HEK293 (cell line): ENCODE results near the gene TST.

ENCODE experiments used
- CTCF ChIA-PET: fragments of 350-600 bp; formaldehyde crosslinking; extraction: SDS; loops from one replicate; lab custom pipeline; 2021; ENCODE audit warnings: antibody characterized with exemption; lab: Yijun Ruan, JAX
- POLR2A ChIA-PET: fragments of 300-600 bp; formaldehyde crosslinking; extraction: SDS; loops from one replicate; lab custom pipeline; 2020; ENCODE audit warnings: antibody characterized with exemption, inconsistent platforms; lab: Yijun Ruan, JAX
- H3K27ac ChIP-seq: fragments of 200-500 bp; sonication (Bioruptor generic); 2 replicates; pipeline ENCODE4 v1.5.1; 2014; ENCODE audit warnings: low read depth, low read length, control low read depth, inconsistent platforms; ENCODE audit errors: extremely low read depth
- H3K36me3 ChIP-seq, 2 experiments: fragments of 200-500 bp in 1 of 2; sonication (Bioruptor generic) in 1 of 2; 1 replicate in 1 of 2; 2 replicates in 1 of 2; pipeline ENCODE4 v1.5.1; 2014 to 2017; ENCODE audit warnings: inconsistent platforms in 2 of 2, low read length in 2 of 2; ENCODE audit not compliant: control insufficient read depth in 2 of 2, insufficient read depth in 1 of 2
- H3K4me1 ChIP-seq: fragments of 200-500 bp; sonication (Bioruptor generic); 2 replicates; pipeline ENCODE4 v1.5.1; 2014; ENCODE audit warnings: mild to moderate bottlenecking, low read length, inconsistent platforms; ENCODE audit not compliant: control insufficient read depth, insufficient read depth
- H3K4me3 ChIP-seq: 2 replicates; pipeline ENCODE4 v1.5.1; 2011; ENCODE audit warnings: low read depth, mild to moderate bottlenecking, control low read depth, low read length, moderate library complexity
- H3K9me3 ChIP-seq: fragments of 200-500 bp; sonication (Bioruptor generic); 2 replicates; pipeline ENCODE4 v1.5.1; 2014; ENCODE audit warnings: low read depth, low read length, inconsistent platforms; ENCODE audit not compliant: control insufficient read depth, insufficient read depth
- EGR2 ChIP-seq: fragments of 450-650 bp; formaldehyde crosslinking; IDR thresholded peaks from 2 replicates; pipeline ENCODE4 v1.5.1; 2016; ENCODE audit warnings: low read depth, missing biosample characterization, missing genetic modification characterization
- REPIN1 ChIP-seq: fragments of 450-650 bp; formaldehyde crosslinking; IDR thresholded peaks from 2 replicates; pipeline ENCODE4 v1.5.1; 2017; ENCODE audit warnings: missing biosample characterization, missing genetic modification characterization, low read depth
- SCRT1 ChIP-seq: fragments of 450-650 bp; formaldehyde crosslinking; IDR thresholded peaks from 2 replicates; pipeline ENCODE4 v1.5.1; 2016; ENCODE audit warnings: missing biosample characterization, missing genetic modification characterization, borderline replicate concordance
- ZEB2 ChIP-seq: fragments of 450-650 bp; formaldehyde crosslinking; IDR thresholded peaks from 2 replicates; pipeline ENCODE4 v1.5.1; 2016; ENCODE audit warnings: missing biosample characterization, missing genetic modification characterization
- ZFHX2 ChIP-seq: fragments of 450-650 bp; formaldehyde crosslinking; conservative IDR thresholded peaks from 2 replicates; pipeline ENCODE4 v1.5.1; 2016; ENCODE audit warnings: missing biosample characterization, missing genetic modification characterization
- ZNF175 ChIP-seq: fragments of 450-650 bp; formaldehyde crosslinking; IDR thresholded peaks from 2 replicates; pipeline ENCODE4 v1.5.1; 2016; ENCODE audit warnings: missing biosample characterization, missing genetic modification characterization
- ZNF202 ChIP-seq: fragments of 450-650 bp; formaldehyde crosslinking; IDR thresholded peaks from 2 replicates; pipeline ENCODE4 v1.5.1; 2016; ENCODE audit warnings: missing biosample characterization, missing genetic modification characterization, borderline replicate concordance
- ZNF211 ChIP-seq: fragments of 450-650 bp; formaldehyde crosslinking; IDR thresholded peaks from 2 replicates; pipeline ENCODE4 v1.5.1; 2016; ENCODE audit warnings: low read depth, missing biosample characterization, missing genetic modification characterization
- ZNF274 ChIP-seq, 2 experiments: fragments of 200-500 bp in 1 of 2; fragments of 450-650 bp in 1 of 2; sonication (Bioruptor generic) in 1 of 2; formaldehyde crosslinking in 1 of 2; IDR thresholded peaks; 2 replicates each; pipeline versions ENCODE4 v1.5.1 to v1.6.1; 2014 to 2016; ENCODE audit warnings: borderline replicate concordance in 1 of 2, inconsistent platforms in 1 of 2, low read length in 1 of 2, missing biosample characterization in 1 of 2, missing genetic modification characterization in 1 of 2
- ZNF449 ChIP-seq: fragments of 450-650 bp; formaldehyde crosslinking; IDR thresholded peaks from 2 replicates; pipeline ENCODE4 v1.5.1; 2017; ENCODE audit warnings: missing biosample characterization, mild to moderate bottlenecking, missing genetic modification characterization, moderate library complexity
- ZNF521 ChIP-seq: fragments of 450-650 bp; formaldehyde crosslinking; IDR thresholded peaks from 2 replicates; pipeline ENCODE4 v1.5.1; 2017; ENCODE audit warnings: missing biosample characterization, mild to moderate bottlenecking, missing genetic modification characterization
- ZSCAN4 ChIP-seq: fragments of 450-650 bp; formaldehyde crosslinking; IDR thresholded peaks from 2 replicates; pipeline ENCODE4 v1.5.1; 2017; ENCODE audit warnings: missing biosample characterization, missing genetic modification characterization
- TF ChIP-seq, protein P1 (sequence below): fragments of 450-650 bp; formaldehyde crosslinking; IDR thresholded peaks from 2 replicates; pipeline ENCODE4 v1.5.1; 2016; ENCODE audit warnings: missing biosample characterization, missing genetic modification characterization
- TF ChIP-seq, protein P2 (sequence below): fragments of 450-650 bp; formaldehyde crosslinking; IDR thresholded peaks from 2 replicates; pipeline ENCODE4 v1.5.1; 2016; ENCODE audit warnings: missing biosample characterization, missing genetic modification characterization

TST gene

GRCh38 chr22:36982136-36982535 lies 37.1 kb downstream of the TST start:
- H3K4me3 ChIP-seq = no peak overlapping the region
- H3K4me1 ChIP-seq = no peaks in the 10 kb centered on the region
- TF ChIP-seq ZNF211 (no peak), ZNF274 (IDR thresholded peaks at IDR 0.05; ENCODE audit: low read length) (no peak), ZNF274 (tag by site-specific recombination; IDR thresholded peaks at IDR 0.05; ENCODE audit: borderline replicate concordance) (no peak), ZNF449 (tag by site-specific recombination) (no peak)
- TF ChIP-seq, protein P1, sequence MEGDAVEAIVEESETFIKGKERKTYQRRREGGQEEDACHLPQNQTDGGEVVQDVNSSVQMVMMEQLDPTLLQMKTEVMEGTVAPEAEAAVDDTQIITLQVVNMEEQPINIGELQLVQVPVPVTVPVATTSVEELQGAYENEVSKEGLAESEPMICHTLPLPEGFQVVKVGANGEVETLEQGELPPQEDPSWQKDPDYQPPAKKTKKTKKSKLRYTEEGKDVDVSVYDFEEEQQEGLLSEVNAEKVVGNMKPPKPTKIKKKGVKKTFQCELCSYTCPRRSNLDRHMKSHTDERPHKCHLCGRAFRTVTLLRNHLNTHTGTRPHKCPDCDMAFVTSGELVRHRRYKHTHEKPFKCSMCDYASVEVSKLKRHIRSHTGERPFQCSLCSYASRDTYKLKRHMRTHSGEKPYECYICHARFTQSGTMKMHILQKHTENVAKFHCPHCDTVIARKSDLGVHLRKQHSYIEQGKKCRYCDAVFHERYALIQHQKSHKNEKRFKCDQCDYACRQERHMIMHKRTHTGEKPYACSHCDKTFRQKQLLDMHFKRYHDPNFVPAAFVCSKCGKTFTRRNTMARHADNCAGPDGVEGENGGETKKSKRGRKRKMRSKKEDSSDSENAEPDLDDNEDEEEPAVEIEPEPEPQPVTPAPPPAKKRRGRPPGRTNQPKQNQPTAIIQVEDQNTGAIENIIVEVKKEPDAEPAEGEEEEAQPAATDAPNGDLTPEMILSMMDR (tag by site-specific recombination) = no peak
- H3K9me3 ChIP-seq = no peaks in the 10 kb centered on the region
- ChIA-PET POLR2A (no interaction called here), CTCF (interaction anchor here (0.6 to 10.3 kb wide), 6 partner anchors 16 to 227 kb away, joined by 3 to 104 read pairs (median 3); no protein-coding TSS in a partner anchor)
- no peak overlapping the region for H3K27ac ChIP-seq
- no peaks in the 10 kb centered on the region for H3K36me3 ChIP-seq

- peak; percentile 69 for TF ChIP-seq EGR2 (tag by site-specific recombination)
- peak; percentile 40 for TF ChIP-seq ZFHX2 (tag by site-specific recombination)
- TF ChIP-seq, protein P2, sequence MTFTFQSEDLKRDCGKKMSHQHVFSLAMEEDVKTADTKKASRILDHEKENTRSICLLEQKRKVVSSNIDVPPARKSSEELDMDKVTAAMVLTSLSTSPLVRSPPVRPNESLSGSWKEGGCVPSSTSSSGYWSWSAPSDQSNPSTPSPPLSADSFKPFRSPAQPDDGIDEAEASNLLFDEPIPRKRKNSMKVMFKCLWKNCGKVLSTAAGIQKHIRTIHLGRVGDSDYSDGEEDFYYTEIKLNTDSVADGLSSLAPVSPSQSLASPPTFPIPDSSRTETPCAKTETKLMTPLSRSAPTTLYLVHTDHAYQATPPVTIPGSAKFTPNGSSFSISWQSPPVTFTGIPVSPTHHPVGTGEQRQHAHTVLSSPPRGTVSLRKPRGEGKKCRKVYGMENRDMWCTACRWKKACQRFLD (tag by site-specific recombination) = no peak
- no peak for TF ChIP-seq ZNF202 (tag by site-specific recombination)
- no peak for TF ChIP-seq SCRT1 (tag by site-specific recombination)
- TF ChIP-seq ZEB2 (tag by site-specific recombination) = no peak
- Histone ChIP-seq H3K36me3 (no peaks in the 10 kb centered on the region), H3K9me3 (no peaks in the 10 kb centered on the region), H3K4me3 (no peak overlapping the region), H3K27ac (no peak overlapping the region), H3K4me1 (no peaks in the 10 kb centered on the region)
- ChIA-PET CTCF (interaction anchor here (1.1 to 10.3 kb wide), 6 partner anchors 63 to 434 kb away, joined by 3 to 104 read pairs (median 6); partner anchors contain the start of gene IFT27), POLR2A (no interaction called here)
Measured at GRCh38 chr22:36981247-36981775, 37.9 kb downstream of the TST start.

GRCh38 chr22:36979016-36979910 lies 40.0 kb downstream of the TST start:
- Histone ChIP-seq H3K4me1 (no peaks in the 10 kb centered on the region), H3K36me3 (no peaks in the 10 kb centered on the region), H3K9me3 (no peaks in the 10 kb centered on the region), H3K27ac (no peak overlapping the region), H3K4me3 (no peak overlapping the region)
- ChIA-PET POLR2A (no interaction called here), CTCF (interaction anchor here (0.6 to 10.3 kb wide), 20 partner anchors 9 to 444 kb away, joined by 3 to 104 read pairs (median 6); no protein-coding TSS in a partner anchor)
- TF ChIP-seq ZNF175 (tag by site-specific recombination) (no peak), ZNF521 (tag by site-specific recombination) (no peak), SCRT1 (tag by site-specific recombination) (no peak), REPIN1 (tag by site-specific recombination) (no peak), ZSCAN4 (tag by site-specific recombination) (no peak)
